ENCODE results near the gene LRIT1.

Gene LRIT1

GRCh38 chr10:84198206-84198915 is 43.0 kb downstream of the LRIT1 start:
- Histone ChIP-seq H3K4me3 (ENCODE audit: low read depth, low read length) (no peak overlapping the region), H3K36me3 (ENCODE audit: control insufficient read depth, insufficient read depth, low read length) (no peaks in the 10 kb centered on the region), H3K4me1 (ENCODE audit: control insufficient read depth, insufficient read depth, low read length) (peaks cover 3% of the 10 kb centered on the region; the same call in 1 of the 2 replicates), H3K27ac (ENCODE audit: low read depth, low read length) (no peak overlapping the region), H3K27me3 (ENCODE audit: control insufficient read depth, insufficient read depth, low read length) (peaks cover 40% of the 10 kb centered on the region), H3K9me3 (ENCODE audit: control insufficient read depth, insufficient read depth, low read length) (no peaks in the 10 kb centered on the region), H3K9ac (ENCODE audit: low read depth, low read length) (no peak overlapping the region)

GRCh38 chr10:84197643-84198042 is 43.7 kb downstream of the LRIT1 start:
- no peaks in the 10 kb centered on the region for H3K9me3 ChIP-seq (ENCODE audit: control insufficient read depth, insufficient read depth, low read length)
- H3K27ac ChIP-seq (ENCODE audit: low read depth, low read length) = no peak overlapping the region
- H3K27me3 ChIP-seq (ENCODE audit: control insufficient read depth, insufficient read depth, low read length) = peaks cover 47% of the 10 kb centered on the region
- no peak overlapping the region for H3K9ac ChIP-seq (ENCODE audit: low read depth, low read length)
- H3K4me1 ChIP-seq (ENCODE audit: control insufficient read depth, insufficient read depth, low read length) = peaks cover 3% of the 10 kb centered on the region; the same call in 1 of the 2 replicates
- no peak overlapping the region for H3K4me3 ChIP-seq (ENCODE audit: low read depth, low read length)
- no peaks in the 10 kb centered on the region for H3K36me3 ChIP-seq (ENCODE audit: control insufficient read depth, insufficient read depth, low read length)

- H3K36me3 ChIP-seq (ENCODE audit: control insufficient read depth, insufficient read depth, low read length) = no peaks in the 10 kb centered on the region
- H3K4me3 ChIP-seq (ENCODE audit: low read depth, low read length) = no peak overlapping the region
- no peak overlapping the region for H3K27ac ChIP-seq (ENCODE audit: low read depth, low read length)
- no peaks in the 10 kb centered on the region for H3K9me3 ChIP-seq (ENCODE audit: control insufficient read depth, insufficient read depth, low read length)
- peaks cover 48% of the 10 kb centered on the region for H3K27me3 ChIP-seq (ENCODE audit: control insufficient read depth, insufficient read depth, low read length)
- peaks cover 3% of the 10 kb centered on the region; the same call in 1 of the 2 replicates for H3K4me1 ChIP-seq (ENCODE audit: control insufficient read depth, insufficient read depth, low read length)
- no peak overlapping the region for H3K9ac ChIP-seq (ENCODE audit: low read depth, low read length)
Observed at GRCh38 chr10:84196941-84197340, 44.4 kb downstream of the LRIT1 start.

GRCh38 chr10:84196083-84196482 is 45.3 kb downstream of the LRIT1 start:
- Histone ChIP-seq H3K4me1 (ENCODE audit: control insufficient read depth, insufficient read depth, low read length) (peaks cover 3% of the 10 kb centered on the region; the same call in 1 of the 2 replicates), H3K9ac (ENCODE audit: low read depth, low read length) (no peak overlapping the region), H3K36me3 (ENCODE audit: control insufficient read depth, insufficient read depth, low read length) (no peaks in the 10 kb centered on the region), H3K27me3 (ENCODE audit: control insufficient read depth, insufficient read depth, low read length) (peaks cover 48% of the 10 kb centered on the region), H3K9me3 (ENCODE audit: control insufficient read depth, insufficient read depth, low read length) (no peaks in the 10 kb centered on the region), H3K4me3 (ENCODE audit: low read depth, low read length) (no peak overlapping the region), H3K27ac (ENCODE audit: low read depth, low read length) (no peak overlapping the region)

GRCh38 chr10:84195044-84195830 is 46.1 kb downstream of the LRIT1 start:
- no peak overlapping the region for H3K9ac ChIP-seq (ENCODE audit: low read depth, low read length)
- peak overlapping the region; percentile 74 for H3K4me3 ChIP-seq (ENCODE audit: low read depth, low read length)
- H3K27me3 ChIP-seq (ENCODE audit: control insufficient read depth, insufficient read depth, low read length) = peaks cover 48% of the 10 kb centered on the region
- H3K36me3 ChIP-seq (ENCODE audit: control insufficient read depth, insufficient read depth, low read length) = no peaks in the 10 kb centered on the region
- peaks cover 3% of the 10 kb centered on the region; the same call in 1 of the 2 replicates for H3K4me1 ChIP-seq (ENCODE audit: control insufficient read depth, insufficient read depth, low read length)
- H3K9me3 ChIP-seq (ENCODE audit: control insufficient read depth, insufficient read depth, low read length) = no peaks in the 10 kb centered on the region
- no peak overlapping the region for H3K27ac ChIP-seq (ENCODE audit: low read depth, low read length)

GRCh38 chr10:84194424-84195043 is 46.8 kb downstream of the LRIT1 start, which contains the start of gene CDHR1:
Gene CDHR1 (plus strand): TSS chr10:84194537. CDS start chr10:84194761, 224 bp downstream.
- H3K4me1 ChIP-seq (ENCODE audit: control insufficient read depth, insufficient read depth, low read length) = peaks cover 3% of the 10 kb centered on the region; the same call in 1 of the 2 replicates
- H3K27me3 ChIP-seq (ENCODE audit: control insufficient read depth, insufficient read depth, low read length) = peaks cover 48% of the 10 kb centered on the region
- H3K36me3 ChIP-seq (ENCODE audit: control insufficient read depth, insufficient read depth, low read length) = no peaks in the 10 kb centered on the region
- peak within 1 kb of the TSS; percentile 74 for H3K4me3 ChIP-seq (ENCODE audit: low read depth, low read length)
- no peak within 1 kb of the TSS for H3K27ac ChIP-seq (ENCODE audit: low read depth, low read length)
- H3K9me3 ChIP-seq (ENCODE audit: control insufficient read depth, insufficient read depth, low read length) = no peaks in the 10 kb centered on the region
- H3K9ac ChIP-seq (ENCODE audit: low read depth, low read length) = no peak within 1 kb of the TSS

- Histone ChIP-seq H3K4me1 (ENCODE audit: control insufficient read depth, insufficient read depth, low read length) (peaks cover 3% of the 10 kb centered on the region; the same call in 1 of the 2 replicates), H3K4me3 (ENCODE audit: low read depth, low read length) (peak overlapping the region; percentile 74), H3K9ac (ENCODE audit: low read depth, low read length) (no peak overlapping the region), H3K9me3 (ENCODE audit: control insufficient read depth, insufficient read depth, low read length) (no peaks in the 10 kb centered on the region), H3K27ac (ENCODE audit: low read depth, low read length) (no peak overlapping the region), H3K27me3 (ENCODE audit: control insufficient read depth, insufficient read depth, low read length) (peaks cover 48% of the 10 kb centered on the region), H3K36me3 (ENCODE audit: control insufficient read depth, insufficient read depth, low read length) (no peaks in the 10 kb centered on the region)
Observed at GRCh38 chr10:84193846-84194423, 47.4 kb downstream of the LRIT1 start.

GRCh38 chr10:84193327-84193726 is 48.0 kb downstream of the LRIT1 start:
- no peak overlapping the region for H3K27ac ChIP-seq (ENCODE audit: low read depth, low read length)
- peaks cover 3% of the 10 kb centered on the region; the same call in 1 of the 2 replicates for H3K4me1 ChIP-seq (ENCODE audit: control insufficient read depth, insufficient read depth, low read length)
- no peaks in the 10 kb centered on the region for H3K9me3 ChIP-seq (ENCODE audit: control insufficient read depth, insufficient read depth, low read length)
- H3K9ac ChIP-seq (ENCODE audit: low read depth, low read length) = no peak overlapping the region
- H3K36me3 ChIP-seq (ENCODE audit: control insufficient read depth, insufficient read depth, low read length) = no peaks in the 10 kb centered on the region
- H3K4me3 ChIP-seq (ENCODE audit: low read depth, low read length) = no peak overlapping the region
- peaks cover 48% of the 10 kb centered on the region for H3K27me3 ChIP-seq (ENCODE audit: control insufficient read depth, insufficient read depth, low read length)

GRCh38 chr10:84191106-84191505 is 50.2 kb downstream of the LRIT1 start:
- H3K27me3 ChIP-seq (ENCODE audit: control insufficient read depth, insufficient read depth, low read length) = peaks cover 36% of the 10 kb centered on the region
- no peaks in the 10 kb centered on the region for H3K9me3 ChIP-seq (ENCODE audit: control insufficient read depth, insufficient read depth, low read length)
- H3K36me3 ChIP-seq (ENCODE audit: control insufficient read depth, insufficient read depth, low read length) = no peaks in the 10 kb centered on the region
- no peak overlapping the region for H3K9ac ChIP-seq (ENCODE audit: low read depth, low read length)
- no peak overlapping the region for H3K27ac ChIP-seq (ENCODE audit: low read depth, low read length)
- H3K4me1 ChIP-seq (ENCODE audit: control insufficient read depth, insufficient read depth, low read length) = peaks cover 3% of the 10 kb centered on the region; the same call in 1 of the 2 replicates
- no peak overlapping the region for H3K4me3 ChIP-seq (ENCODE audit: low read depth, low read length)

GRCh38 chr10:84190621-84191020 is 50.7 kb downstream of the LRIT1 start:
- no peak overlapping the region for H3K9ac ChIP-seq (ENCODE audit: low read depth, low read length)
- no peaks in the 10 kb centered on the region for H3K9me3 ChIP-seq (ENCODE audit: control insufficient read depth, insufficient read depth, low read length)
- no peak overlapping the region for H3K27ac ChIP-seq (ENCODE audit: low read depth, low read length)
- peaks cover 3% of the 10 kb centered on the region; the same call in 1 of the 2 replicates for H3K4me1 ChIP-seq (ENCODE audit: control insufficient read depth, insufficient read depth, low read length)
- H3K4me3 ChIP-seq (ENCODE audit: low read depth, low read length) = no peak overlapping the region
- peaks cover 31% of the 10 kb centered on the region for H3K27me3 ChIP-seq (ENCODE audit: control insufficient read depth, insufficient read depth, low read length)
- H3K36me3 ChIP-seq (ENCODE audit: control insufficient read depth, insufficient read depth, low read length) = no peaks in the 10 kb centered on the region
